Mucosa of rectum (tissue), 2 donors: ENCODE measurements around the gene HCN3.
"Not testable (repeated sequence)": the region's sequence is repeated elsewhere in the genome, so short reads cannot be mapped to it uniquely, and the experiment has no call there.

ENCODE experiments used
- H3K27ac ChIP-seq, 2 donors: one replicate each; pipeline ENCODE4 v1.7.0; 2013; ENCODE audit warnings: inconsistent platforms in 2 of 2, low read depth in 2 of 2, low read length in 2 of 2
- H3K27me3 ChIP-seq, 2 donors: one replicate each; pipeline ENCODE4 v1.7.0; 2013; ENCODE audit warnings: low read length in 2 of 2; ENCODE audit not compliant: control insufficient read depth in 2 of 2, insufficient read depth in 2 of 2
- H3K36me3 ChIP-seq, 2 donors: one replicate each; pipeline ENCODE4 v1.7.0; 2013; ENCODE audit warnings: low read length in 2 of 2; ENCODE audit not compliant: control insufficient read depth in 2 of 2, insufficient read depth in 2 of 2
- H3K4me1 ChIP-seq, 2 donors: one replicate each; pipeline ENCODE4 v1.7.0; 2013; ENCODE audit warnings: low read length in 2 of 2, mild to moderate bottlenecking in 1 of 2; ENCODE audit not compliant: control insufficient read depth in 2 of 2, insufficient read depth in 2 of 2
- H3K4me3 ChIP-seq, 2 donors: one replicate each; pipeline ENCODE4 v1.7.0; 2013; ENCODE audit warnings: low read length in 2 of 2
- H3K9ac ChIP-seq, 2 donors: one replicate each; pipeline ENCODE4 v1.7.0; 2013; ENCODE audit warnings: low read length in 2 of 2, low read depth in 1 of 2, mild to moderate bottlenecking in 1 of 2
- H3K9me3 ChIP-seq, 2 donors: one replicate each; pipeline ENCODE4 v1.7.0; 2013; ENCODE audit warnings: low read length in 2 of 2; ENCODE audit not compliant: control insufficient read depth in 2 of 2
- donor health status: healthy.
- donor health status: Normal muscosa, but diverticular disease.

Gene HCN3

GRCh38 chr1:155327981-155328380 lies 50.7 kb downstream of the HCN3 start:
- peaks cover 30 to 35% of the 10 kb centered on the region in 2 donors for H3K36me3 ChIP-seq
- no peak overlapping the region for H3K4me3 ChIP-seq
- no peaks in the 10 kb centered on the region for H3K27me3 ChIP-seq
- peaks cover 11 to 12% of the 10 kb centered on the region in 2 donors for H3K4me1 ChIP-seq
- H3K9ac ChIP-seq, result no peak overlapping the region
- H3K9me3 ChIP-seq, result no peaks in the 10 kb centered on the region
- H3K27ac ChIP-seq, result no peak overlapping the region

DNA sequence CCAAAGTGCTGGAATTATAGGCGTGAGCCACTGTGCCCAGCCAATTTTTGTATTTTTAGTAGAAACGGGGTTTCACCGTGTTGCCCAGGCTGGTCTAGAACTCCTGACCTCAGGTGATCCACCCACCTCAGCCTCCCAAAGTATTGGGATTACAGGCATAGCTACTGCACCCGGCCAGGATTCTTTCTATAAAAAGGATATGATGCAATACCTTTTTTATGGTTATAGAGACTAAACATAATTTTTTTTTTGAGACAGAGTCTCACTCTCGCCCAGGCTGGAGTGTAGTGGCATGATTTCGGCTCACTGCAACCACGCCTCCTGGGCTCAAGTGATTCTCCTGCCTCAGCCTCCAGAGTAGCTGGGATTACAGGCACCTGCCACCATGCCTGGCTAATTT lies 51.6 kb downstream of the HCN3 start:
- not testable (repeated sequence) for H3K4me3 ChIP-seq, H3K27me3 ChIP-seq, H3K27ac ChIP-seq, H3K9me3 ChIP-seq, H3K9ac ChIP-seq
- peaks cover 33 to 41% of the 10 kb centered on the region in 2 donors for H3K36me3 ChIP-seq
- peaks cover 11 to 12% of the 10 kb centered on the region in 2 donors for H3K4me1 ChIP-seq

- Histone ChIP-seq H3K4me1 (peaks cover 11 to 12% of the 10 kb centered on the region in 2 donors), H3K9me3 (no peaks in the 10 kb centered on the region), H3K9ac (no peak overlapping the region), H3K4me3 (no peak overlapping the region), H3K27me3 (no peaks in the 10 kb centered on the region), H3K27ac (no peak overlapping the region), H3K36me3 (peaks cover 33 to 48% of the 10 kb centered on the region in 2 donors)
Observed at GRCh38 chr1:155329980-155330598, 52.8 kb downstream of the HCN3 start.

GRCh38 chr1:155334962-155335361 lies 57.7 kb downstream of the HCN3 start:
- Histone ChIP-seq H3K4me3 (no peak overlapping the region), H3K36me3 (peaks cover 49 to 65% of the 10 kb centered on the region in 2 donors), H3K9me3 (no peaks in the 10 kb centered on the region), H3K4me1 (no peaks in the 10 kb centered on the region), H3K9ac (no peak overlapping the region), H3K27ac (no peak overlapping the region), H3K27me3 (no peaks in the 10 kb centered on the region)
